HepG2 (cell line): ENCODE data around the gene PTPRCAP. TPM values are rescaled to one million over a fixed set of nuclear protein-coding genes. Genes with fewer than 3 reads are reported as not detected.
A peak's percentile ranks its signal among the peaks of the same experiment; 100 is the strongest.

Source experiments
- FLYWCH1 ChIP-seq: sonication (generic); formaldehyde crosslinking; IDR thresholded peaks from 2 replicates; pipeline ENCODE4 v1.8.1; 2023; ENCODE audit warnings: mild to moderate bottlenecking, missing genetic modification reagents
- GABPB1 ChIP-seq: IDR thresholded peaks from 2 replicates; pipeline ENCODE4 v1.6.1; 2016; ENCODE audit warnings: mild to moderate bottlenecking, missing genetic modification reagents, moderate library complexity, missing compliant biosample characterization
- LCORL ChIP-seq, 2 experiments: fragments of 450-650 bp in 1 of 2; sonication (generic) in 1 of 2; formaldehyde crosslinking in 1 of 2; IDR thresholded peaks; 2 replicates each; pipeline versions ENCODE4 v1.5.0 to v1.6.1; 2017 to 2020; ENCODE audit warnings: antibody characterized with exemption in 1 of 2, missing genetic modification reagents in 1 of 2
- NONO ChIP-seq, 2 experiments: fragments of 450-650 bp in 1 of 2; sonication (generic) in 1 of 2; formaldehyde crosslinking in 1 of 2; IDR thresholded peaks in 1 of 2; conservative IDR thresholded peaks in 1 of 2; 2 replicates each; pipeline versions ENCODE4 v1.6.1 to v1.8.0; 2017 to 2022; ENCODE audit warnings: mild to moderate bottlenecking in 1 of 2, missing genetic modification reagents in 1 of 2, moderate library complexity in 1 of 2
- PHF5A ChIP-seq: IDR thresholded peaks from one replicate; pipeline ENCODE4 v1.6.1; 2018; ENCODE audit warnings: low read depth, missing genetic modification reagents; ENCODE audit not compliant: unreplicated experiment
- RFX3 ChIP-seq: IDR thresholded peaks from 2 replicates; pipeline ENCODE4 v1.6.1; 2016; ENCODE audit warnings: missing biosample characterization, missing genetic modification reagents
- TRIM22 ChIP-seq: fragments of 450-650 bp; IDR thresholded peaks from 2 replicates; pipeline ENCODE4 v1.6.1; 2017
- XBP1 ChIP-seq: sonication (generic); formaldehyde crosslinking; IDR thresholded peaks from 2 replicates; pipeline ENCODE4 v1.5.0; 2020; ENCODE audit warnings: missing genetic modification reagents
- ZFP36L2 ChIP-seq: sonication (generic); formaldehyde crosslinking; IDR thresholded peaks from 2 replicates; pipeline ENCODE4 v1.4.0; 2020; ENCODE audit warnings: missing genetic modification reagents
- ZFP91 ChIP-seq: sonication (generic); formaldehyde crosslinking; IDR thresholded peaks from 2 replicates; pipeline ENCODE4 v1.9.0; 2022; ENCODE audit warnings: missing genetic modification reagents, mild to moderate bottlenecking, borderline replicate concordance
- ZNF24 ChIP-seq: fragments of 450-650 bp; IDR thresholded peaks from 2 replicates; pipeline ENCODE4 v1.6.1; 2017; ENCODE audit warnings: antibody characterized with exemption, mild to moderate bottlenecking
- ZNF282 ChIP-seq: fragments of 450-650 bp; IDR thresholded peaks from 2 replicates; pipeline ENCODE4 v1.6.1; 2018; ENCODE audit not compliant: partially characterized antibody
- ZNF576 ChIP-seq: sonication (generic); formaldehyde crosslinking; IDR thresholded peaks from 2 replicates; pipeline ENCODE4 v1.4.0; 2020; ENCODE audit warnings: mild to moderate bottlenecking, missing genetic modification reagents
- ZNF691 ChIP-seq: sonication (generic); formaldehyde crosslinking; IDR thresholded peaks from 2 replicates; pipeline ENCODE4 v1.4.0; 2020; ENCODE audit warnings: missing genetic modification reagents, low read depth, mild to moderate bottlenecking, borderline replicate concordance
- ZNF83 ChIP-seq: sonication (generic); formaldehyde crosslinking; IDR thresholded peaks from 2 replicates; pipeline ENCODE4 v1.4.0; 2020; ENCODE audit warnings: missing genetic modification reagents, mild to moderate bottlenecking, borderline replicate concordance
- polyA plus RNA-seq, 8 experiments: library from polyadenylated mRNA; depleted of rRNA in 3 of 8; stranded (reverse) in 7 of 8; unstranded in 1 of 8; fragments of >200 nt; fragmentation: Illumina TruSeq in 4 of 8; extraction: Trizol in 4 of 8; gene quantifications; 2 replicates each; pipeline versions ENCODE4 v1.2.1 to v1.2.3, GENCODE V29; 2011 to 2016; ENCODE audit warnings: low read depth in 4 of 8, missing spikeins in 1 of 8, mixed read lengths in 1 of 8; ENCODE audit not compliant: insufficient read depth in 1 of 8
- total RNA-seq, 5 experiments: library from RNA; depleted of rRNA; stranded (reverse); fragments of >200 nt; fragmentation: Illumina TruSeq; extraction: Trizol; gene quantifications; 2 replicates each; pipeline ENCODE4 v1.2.3, GENCODE V29; 2016; ENCODE audit warnings: low read depth in 1 of 5
- TF ChIP-seq, protein P1 (sequence below): sonication (generic); formaldehyde crosslinking; IDR thresholded peaks from 2 replicates; pipeline ENCODE4 v1.9.0; 2021; ENCODE audit warnings: missing genetic modification reagents, borderline replicate concordance
- TF ChIP-seq, protein P2 (sequence below): sonication (generic); formaldehyde crosslinking; IDR thresholded peaks from 2 replicates; pipeline ENCODE4 v1.5.0; 2020; ENCODE audit warnings: mild to moderate bottlenecking, missing genetic modification reagents

Gene PTPRCAP
- total and polyA plus RNA-seq, 2 of the 13 experiments (the other 11 are each of a cell fraction or from before 2014, with no cell fraction given) = 0.60 to 0.70 TPM

DNA sequence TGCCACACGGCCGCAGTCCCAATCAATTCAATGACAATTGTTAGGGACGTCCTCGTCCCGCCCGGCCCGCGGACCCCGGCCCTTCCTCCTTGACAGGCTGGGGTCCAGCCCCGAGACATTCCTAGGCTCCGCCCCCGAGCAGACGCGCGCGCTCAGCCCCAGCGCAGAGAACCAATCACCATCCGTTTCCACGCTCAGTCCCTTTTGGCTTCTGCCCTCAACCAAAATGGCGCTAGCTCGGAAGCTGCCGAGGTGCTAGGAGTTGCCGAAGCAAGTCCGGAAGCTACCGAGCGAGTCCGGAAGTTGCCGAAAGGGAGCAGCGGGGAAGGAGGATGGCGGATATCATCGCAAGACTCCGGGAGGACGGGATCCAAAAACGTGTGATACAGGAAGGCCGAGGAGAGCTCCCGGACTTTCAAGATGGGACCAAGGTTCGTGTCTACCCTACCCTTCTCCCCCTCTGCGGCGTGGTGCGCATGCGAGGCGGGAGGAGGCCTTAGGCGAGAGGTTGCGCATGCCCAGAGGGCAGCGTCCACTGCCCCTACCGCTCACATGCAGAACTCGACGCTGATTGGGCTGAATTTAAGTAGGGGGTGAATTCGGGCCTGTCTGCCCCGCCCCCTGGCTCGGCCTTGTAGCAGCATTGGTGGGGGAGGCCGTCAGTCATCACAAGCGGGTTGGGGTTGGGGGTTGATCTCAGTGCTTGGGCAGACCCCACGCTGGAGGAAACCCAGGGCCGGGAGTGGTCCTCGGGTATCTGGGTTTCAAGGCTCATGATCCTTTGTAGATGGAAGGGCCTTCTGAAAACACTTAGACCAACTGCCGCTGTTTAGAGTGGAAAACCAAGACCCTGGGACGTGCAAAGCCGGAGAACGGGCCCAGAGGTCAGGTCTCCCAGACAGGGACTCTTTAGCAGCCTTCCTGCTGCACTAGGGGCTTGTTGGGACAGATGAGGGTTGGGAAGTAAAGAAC is 45.6 kb upstream of the PTPRCAP start, which contains the start of gene AIP (continued):
- TF ChIP-seq ZFP91 (CRISPR knock-in tag) = peak; percentile 95
- TF ChIP-seq TRIM22 = no peak
- TF ChIP-seq, protein P1, sequence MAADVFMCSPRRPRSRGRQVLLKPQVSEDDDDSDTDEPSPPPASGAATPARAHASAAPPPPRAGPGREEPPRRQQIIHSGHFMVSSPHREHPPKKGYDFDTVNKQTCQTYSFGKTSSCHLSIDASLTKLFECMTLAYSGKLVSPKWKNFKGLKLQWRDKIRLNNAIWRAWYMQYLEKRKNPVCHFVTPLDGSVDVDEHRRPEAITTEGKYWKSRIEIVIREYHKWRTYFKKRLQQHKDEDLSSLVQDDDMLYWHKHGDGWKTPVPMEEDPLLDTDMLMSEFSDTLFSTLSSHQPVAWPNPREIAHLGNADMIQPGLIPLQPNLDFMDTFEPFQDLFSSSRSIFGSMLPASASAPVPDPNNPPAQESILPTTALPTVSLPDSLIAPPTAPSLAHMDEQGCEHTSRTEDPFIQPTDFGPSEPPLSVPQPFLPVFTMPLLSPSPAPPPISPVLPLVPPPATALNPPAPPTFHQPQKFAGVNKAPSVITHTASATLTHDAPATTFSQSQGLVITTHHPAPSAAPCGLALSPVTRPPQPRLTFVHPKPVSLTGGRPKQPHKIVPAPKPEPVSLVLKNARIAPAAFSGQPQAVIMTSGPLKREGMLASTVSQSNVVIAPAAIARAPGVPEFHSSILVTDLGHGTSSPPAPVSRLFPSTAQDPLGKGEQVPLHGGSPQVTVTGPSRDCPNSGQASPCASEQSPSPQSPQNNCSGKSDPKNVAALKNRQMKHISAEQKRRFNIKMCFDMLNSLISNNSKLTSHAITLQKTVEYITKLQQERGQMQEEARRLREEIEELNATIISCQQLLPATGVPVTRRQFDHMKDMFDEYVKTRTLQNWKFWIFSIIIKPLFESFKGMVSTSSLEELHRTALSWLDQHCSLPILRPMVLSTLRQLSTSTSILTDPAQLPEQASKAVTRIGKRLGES (CRISPR knock-in tag) = peak; percentile 87; the same call in 1 of the 2 replicates
- peak; percentile 32; the same call in 1 of the 2 replicates for TF ChIP-seq RFX3 (CRISPR knock-in tag)
- TF ChIP-seq, protein P2, sequence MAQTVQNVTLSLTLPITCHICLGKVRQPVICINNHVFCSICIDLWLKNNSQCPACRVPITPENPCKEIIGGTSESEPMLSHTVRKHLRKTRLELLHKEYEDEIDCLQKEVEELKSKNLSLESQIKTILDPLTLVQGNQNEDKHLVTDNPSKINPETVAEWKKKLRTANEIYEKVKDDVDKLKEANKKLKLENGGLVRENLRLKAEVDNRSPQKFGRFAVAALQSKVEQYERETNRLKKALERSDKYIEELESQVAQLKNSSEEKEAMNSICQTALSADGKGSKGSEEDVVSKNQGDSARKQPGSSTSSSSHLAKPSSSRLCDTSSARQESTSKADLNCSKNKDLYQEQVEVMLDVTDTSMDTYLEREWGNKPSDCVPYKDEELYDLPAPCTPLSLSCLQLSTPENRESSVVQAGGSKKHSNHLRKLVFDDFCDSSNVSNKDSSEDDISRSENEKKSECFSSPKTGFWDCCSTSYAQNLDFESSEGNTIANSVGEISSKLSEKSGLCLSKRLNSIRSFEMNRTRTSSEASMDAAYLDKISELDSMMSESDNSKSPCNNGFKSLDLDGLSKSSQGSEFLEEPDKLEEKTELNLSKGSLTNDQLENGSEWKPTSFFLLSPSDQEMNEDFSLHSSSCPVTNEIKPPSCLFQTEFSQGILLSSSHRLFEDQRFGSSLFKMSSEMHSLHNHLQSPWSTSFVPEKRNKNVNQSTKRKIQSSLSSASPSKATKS = peak; percentile 97
- TF ChIP-seq GABPB1 (CRISPR knock-in tag) = peak; percentile 89
- no peak for TF ChIP-seq LCORL (IDR thresholded peaks at IDR 0.05)
- TF ChIP-seq LCORL (CRISPR knock-in tag; IDR thresholded peaks at IDR 0.05) = 0 out of 2 replicates have a peak, but pooled peaks have one; percentile 24
- TF ChIP-seq PHF5A (CRISPR knock-in tag) = peak; percentile 78
- TF ChIP-seq ZNF24 = 0 out of 2 replicates have a peak, but pooled peaks have one; percentile 10
- TF ChIP-seq XBP1 (CRISPR knock-in tag) = no peak
- 0 out of 2 replicates have a peak, but pooled peaks have one; percentile 56 for TF ChIP-seq ZNF576
- TF ChIP-seq NONO (IDR thresholded peaks at IDR 0.05) = no peak
- peak; percentile 83 for TF ChIP-seq NONO (CRISPR knock-in tag; conservative IDR thresholded peaks at IDR 0.05)
- peak; percentile 39; the same call in 1 of the 2 replicates for TF ChIP-seq ZNF83
- no peak for TF ChIP-seq ZNF282
- TF ChIP-seq FLYWCH1 (CRISPR knock-in tag) = peak; percentile 83; the same call in 1 of the 2 replicates
- no peak for TF ChIP-seq ZFP36L2
- TF ChIP-seq ZNF691 (CRISPR knock-in tag) = no peak
